HG03457 (cell line): Measurements from ENCODE around the gene CMKLR1.

ENCODE experiments used
- ATAC-seq: cut with Tn5 transposase; IDR thresholded peaks from one replicate; pipeline ENCODE4 v1.9.1; 2021; ENCODE audit warnings: moderate number of reproducible peaks; ENCODE audit not compliant: unreplicated experiment

The CMKLR1 gene

GRCh38 chr12:108363165-108363564 lies 24.1 kb upstream of the CMKLR1 start:
- no peak for ATAC-seq

- no peak for ATAC-seq
Measured at GRCh38 chr12:108361606-108362005, 22.5 kb upstream of the CMKLR1 start.

GRCh38 chr12:108360487-108360886 lies 21.4 kb upstream of the CMKLR1 start:
- ATAC-seq, result peak; percentile 57

GRCh38 chr12:108360057-108360456 lies 20.9 kb upstream of the CMKLR1 start:
- ATAC-seq, result no peak

- ATAC-seq, result no peak
Measured at GRCh38 chr12:108358580-108358965, 19.5 kb upstream of the CMKLR1 start.

GRCh38 chr12:108357834-108358579 lies 18.9 kb upstream of the CMKLR1 start:
- ATAC-seq, result no peak

- ATAC-seq, result no peak
Measured at GRCh38 chr12:108356835-108357806, 18.0 kb upstream of the CMKLR1 start.

- no peak for ATAC-seq
Measured at GRCh38 chr12:108355069-108355468, 16.0 kb upstream of the CMKLR1 start.

- ATAC-seq, result no peak
Measured at GRCh38 chr12:108352591-108352990, 13.5 kb upstream of the CMKLR1 start.

- no peak for ATAC-seq
Measured at GRCh38 chr12:108350511-108350910, 11.4 kb upstream of the CMKLR1 start.

GRCh38 chr12:108349278-108349688 lies 10.2 kb upstream of the CMKLR1 start:
- no peak for ATAC-seq

- ATAC-seq, result no peak
Measured at GRCh38 chr12:108348842-108349241, 9.7 kb upstream of the CMKLR1 start.

- no peak for ATAC-seq
Measured at GRCh38 chr12:108346727-108347710, 7.9 kb upstream of the CMKLR1 start.

- no peak for ATAC-seq
Measured at GRCh38 chr12:108345716-108346633, 6.9 kb upstream of the CMKLR1 start.

GRCh38 chr12:108342985-108343384 lies 3.9 kb upstream of the CMKLR1 start:
- no peak for ATAC-seq

GRCh38 chr12:108341854-108342847 lies 3.0 kb upstream of the CMKLR1 start:
- no peak for ATAC-seq

GRCh38 chr12:108341356-108341755 lies 2.2 kb upstream of the CMKLR1 start:
- no peak for ATAC-seq

- ATAC-seq, result no peak
Measured at GRCh38 chr12:108340037-108340436, 926 bp upstream of the CMKLR1 start.
